Calu3 (cell line): ENCODE results near the gene IQCM. TPM values are rescaled to one million over a fixed set of nuclear protein-coding genes. Genes with fewer than 3 reads are reported as not detected.

Source experiments
- BruUV-seq: library from RNA; stranded (reverse); fragments of 400-500 nt; replicated peaks from 2 replicates; lab custom pipeline; 2021; lab: Mats Ljungman, UMichigan
- CTCF ChIA-PET: fragments of 300-600 bp; sonication (Branson Sonifier 250); formaldehyde crosslinking; loops from one replicate; lab custom pipeline; 2022; ENCODE audit warnings: antibody characterized with exemption; lab: Charles Lee
- DNase-seq: peaks from one replicate; pipeline ENCODE4 v3.0.0; 2022
- H3K27ac Mint-ChIP-seq: one replicate; pipeline ENCODE4 v1.8.0; 2022; ENCODE audit warnings: mixed read lengths; ENCODE audit not compliant: unreplicated experiment
- H3K27me3 Mint-ChIP-seq: one replicate; pipeline ENCODE4 v1.8.0; 2022; ENCODE audit warnings: mixed read lengths; ENCODE audit not compliant: unreplicated experiment
- H3K36me3 Mint-ChIP-seq: one replicate; pipeline ENCODE4 v1.8.0; 2022; ENCODE audit warnings: mild to moderate bottlenecking, moderate library complexity, mixed read lengths; ENCODE audit not compliant: insufficient read depth, unreplicated experiment
- H3K4me1 Mint-ChIP-seq: one replicate; pipeline ENCODE4 v1.8.0; 2022; ENCODE audit warnings: mild to moderate bottlenecking, low read depth, mixed read lengths; ENCODE audit not compliant: unreplicated experiment
- H3K4me3 Mint-ChIP-seq: one replicate; pipeline ENCODE4 v1.8.0; 2022; ENCODE audit warnings: mild to moderate bottlenecking, low read depth, moderate library complexity, mixed read lengths; ENCODE audit not compliant: unreplicated experiment
- H3K9me3 Mint-ChIP-seq: one replicate; pipeline ENCODE4 v1.8.0; 2022; ENCODE audit warnings: low read depth, mixed read lengths; ENCODE audit not compliant: unreplicated experiment
- CTCF ChIP-seq: fragments of 200-600 bp; IDR thresholded peaks from one replicate; pipeline ENCODE4 v1.8.0; 2022; ENCODE audit warnings: antibody characterized with exemption; ENCODE audit not compliant: unreplicated experiment
- intact Hi-C: fragments of 100-400 bp; cut with micrococcal nuclease; formaldehyde crosslinking; loops from one replicate; pipeline ENCODE4 v1.10.0; 2022; ENCODE audit not compliant: unreplicated experiment
- total RNA-seq: library from RNA; stranded (reverse); gene quantifications from 2 replicates; pipeline ENCODE4 v1.2.3, GENCODE V29; 2022

Gene IQCM
- total RNA-seq, 1 experiment from 2014 or later, result not detected

DNA sequence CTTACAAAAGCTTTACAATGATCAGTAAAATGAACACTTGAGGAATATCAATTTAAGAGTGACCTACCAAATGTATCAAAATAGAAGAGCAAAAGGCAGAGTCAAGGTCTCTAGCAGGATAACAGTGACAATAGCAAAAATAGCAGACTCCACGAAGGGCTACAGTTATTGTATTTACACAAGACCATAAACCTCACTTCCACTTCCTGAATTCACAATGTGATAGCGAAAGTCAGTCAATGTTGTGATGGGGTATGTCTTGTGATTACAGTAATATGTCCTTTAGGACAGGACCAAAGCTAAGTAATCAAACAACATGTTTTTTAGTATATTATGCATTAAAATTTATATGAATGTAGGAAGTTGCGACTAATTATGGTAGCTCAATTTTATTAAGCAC, 139.6 kb downstream of the IQCM start:
- Mint-ChIP-seq H3K9me3 (peaks cover 12% of the 10 kb centered on the region), H3K27ac (no peak overlapping the region), H3K27me3 (no peaks in the 10 kb centered on the region), H3K4me1 (no peaks in the 10 kb centered on the region), H3K4me3 (no peak overlapping the region), H3K36me3 (no peaks in the 10 kb centered on the region)
- TF ChIP-seq CTCF, result no peak
- intact Hi-C loops, result no loop called here
- CTCF ChIA-PET, result no interaction called here
- DNase-seq, result no peak
- no TSS peak for BruUV-seq

DNA sequence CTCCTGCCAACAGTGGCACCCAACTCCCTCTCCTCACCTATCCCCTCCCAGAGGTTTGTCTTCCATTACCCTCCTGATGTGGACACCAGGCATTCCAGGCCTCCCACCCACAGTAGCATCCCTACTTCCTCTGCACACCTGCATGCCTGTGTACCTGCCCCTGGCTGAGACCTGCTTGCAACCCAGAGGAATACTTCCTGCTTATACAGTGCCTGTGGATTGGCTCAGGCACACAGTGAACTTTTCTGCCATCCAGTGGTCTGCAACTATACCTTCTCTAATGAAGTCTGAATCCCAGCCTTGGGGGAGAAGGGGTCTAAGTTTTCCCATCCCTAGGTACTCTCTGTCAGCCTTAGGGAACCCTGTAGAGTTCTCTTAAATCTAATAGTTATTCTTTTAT, 169.9 kb downstream of the IQCM start:
- H3K36me3 Mint-ChIP-seq, result peaks cover 5% of the 10 kb centered on the region
- H3K27ac Mint-ChIP-seq, result no peak overlapping the region
- CTCF ChIA-PET, result no interaction called here
- no peak for DNase-seq
- no peaks in the 10 kb centered on the region for H3K27me3 Mint-ChIP-seq
- H3K9me3 Mint-ChIP-seq, result no peaks in the 10 kb centered on the region
- BruUV-seq, result no TSS peak
- no peak overlapping the region for H3K4me3 Mint-ChIP-seq
- no peaks in the 10 kb centered on the region for H3K4me1 Mint-ChIP-seq
- intact Hi-C loops, result no loop called here
- TF ChIP-seq CTCF, result no peak

- intact Hi-C loops, result no loop called here
- Mint-ChIP-seq H3K4me3 (no peak overlapping the region), H3K36me3 (no peaks in the 10 kb centered on the region), H3K27me3 (no peaks in the 10 kb centered on the region), H3K4me1 (no peaks in the 10 kb centered on the region), H3K9me3 (peaks cover 2% of the 10 kb centered on the region), H3K27ac (no peak overlapping the region)
- no TSS peak for BruUV-seq
- no peak for DNase-seq
- TF ChIP-seq CTCF, result no peak
- CTCF ChIA-PET, result no interaction called here
These were observed 177.6 kb downstream of the IQCM start for GRCh38 chr4:149638073-149638472.

GRCh38 chr4:149634368-149634767, 181.3 kb downstream of the IQCM start:
- H3K9me3 Mint-ChIP-seq, result peaks cover 2% of the 10 kb centered on the region
- BruUV-seq, result no TSS peak
- no peaks in the 10 kb centered on the region for H3K36me3 Mint-ChIP-seq
- H3K27me3 Mint-ChIP-seq, result no peaks in the 10 kb centered on the region
- H3K4me3 Mint-ChIP-seq, result no peak overlapping the region
- CTCF ChIA-PET, result no interaction called here
- DNase-seq, result no peak
- TF ChIP-seq CTCF, result no peak
- H3K4me1 Mint-ChIP-seq, result no peaks in the 10 kb centered on the region
- no peak overlapping the region for H3K27ac Mint-ChIP-seq
- intact Hi-C loops, result no loop called here

- no peak overlapping the region for H3K27ac Mint-ChIP-seq
- no TSS peak for BruUV-seq
- intact Hi-C loops, result no loop called here
- no peak overlapping the region for H3K4me3 Mint-ChIP-seq
- DNase-seq, result no peak
- no peaks in the 10 kb centered on the region for H3K27me3 Mint-ChIP-seq
- TF ChIP-seq CTCF, result no peak
- H3K36me3 Mint-ChIP-seq, result no peaks in the 10 kb centered on the region
- CTCF ChIA-PET, result no interaction called here
- H3K4me1 Mint-ChIP-seq, result no peaks in the 10 kb centered on the region
- H3K9me3 Mint-ChIP-seq, result peaks cover 2% of the 10 kb centered on the region
These were observed 184.0 kb downstream of the IQCM start for GRCh38 chr4:149631629-149632028.
